ENCODE measurements around the gene PRKAG2.

DNA sequence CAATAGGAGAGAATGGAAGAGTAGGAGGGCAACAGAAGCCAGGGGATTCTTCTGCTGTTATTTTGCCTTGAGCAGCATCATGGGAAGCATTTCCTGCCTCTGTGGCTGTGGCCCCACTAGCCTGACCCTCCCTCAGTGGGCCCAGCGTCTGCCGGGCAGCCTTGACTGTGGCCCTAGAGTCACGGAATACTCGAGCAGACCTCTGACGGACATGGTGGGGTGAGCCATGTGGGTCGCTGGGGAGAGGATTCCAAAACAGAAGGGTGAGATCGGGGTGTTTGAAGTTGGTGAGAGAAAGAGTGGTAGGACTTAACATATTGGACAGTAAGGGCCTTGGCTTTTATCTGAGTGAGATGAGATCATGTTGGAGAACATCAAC lies 8.3 kb upstream of the PRKAG2 start:
- no peak for TF ChIP-seq CTCF (IDR thresholded peaks at IDR 0.05 in 8 of 11, conservative IDR thresholded peaks at IDR 0.05 in 3 of 11)
- TF ChIP-seq POLR2AphosphoS5 (IDR thresholded peaks at IDR 0.05), result no peak
- TF ChIP-seq POLR2A (IDR thresholded peaks at IDR 0.05), result no peak
